ENCODE measurements around the gene SERPINI1. TPM values are rescaled to one million over a fixed set of nuclear protein-coding genes. Genes with fewer than 3 reads are reported as not detected.

SERPINI1 gene
- total and polyA plus RNA-seq, 3 donors from 2014 or later: 13.3 to 24.0 (median 17.6) TPM

DNA sequence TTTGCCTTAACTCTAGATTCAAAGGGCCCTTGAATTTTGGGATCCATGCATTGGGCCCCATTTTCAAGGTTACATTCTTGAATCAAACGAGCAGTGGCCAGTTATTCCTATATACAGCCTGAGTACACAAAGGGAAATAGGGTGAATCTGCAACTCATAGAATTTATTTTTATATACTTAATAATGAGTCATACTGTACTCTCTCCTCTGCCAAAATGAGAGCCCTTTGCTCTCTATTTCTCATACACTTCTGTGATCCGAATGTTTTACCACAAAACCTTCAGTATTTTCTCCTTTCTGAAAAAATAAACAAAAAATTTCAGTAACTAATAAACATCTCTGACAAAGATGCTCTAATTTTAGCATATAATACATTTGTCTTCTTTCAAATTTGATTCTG, 116.7 kb downstream of the SERPINI1 start:
- no peak overlapping the region for H3K27ac ChIP-seq
- H3K27me3 ChIP-seq: no peaks in the 10 kb centered on the region
- no peak overlapping the region for H3K4me3 ChIP-seq
- DNase-seq: no peak
- H3K4me1 ChIP-seq: no peaks in the 10 kb centered on the region
- H3K9me3 ChIP-seq: no peaks in the 10 kb centered on the region
- TF ChIP-seq POLR2A (IDR thresholded peaks at IDR 0.05): no peak
- TF ChIP-seq, protein P1, sequence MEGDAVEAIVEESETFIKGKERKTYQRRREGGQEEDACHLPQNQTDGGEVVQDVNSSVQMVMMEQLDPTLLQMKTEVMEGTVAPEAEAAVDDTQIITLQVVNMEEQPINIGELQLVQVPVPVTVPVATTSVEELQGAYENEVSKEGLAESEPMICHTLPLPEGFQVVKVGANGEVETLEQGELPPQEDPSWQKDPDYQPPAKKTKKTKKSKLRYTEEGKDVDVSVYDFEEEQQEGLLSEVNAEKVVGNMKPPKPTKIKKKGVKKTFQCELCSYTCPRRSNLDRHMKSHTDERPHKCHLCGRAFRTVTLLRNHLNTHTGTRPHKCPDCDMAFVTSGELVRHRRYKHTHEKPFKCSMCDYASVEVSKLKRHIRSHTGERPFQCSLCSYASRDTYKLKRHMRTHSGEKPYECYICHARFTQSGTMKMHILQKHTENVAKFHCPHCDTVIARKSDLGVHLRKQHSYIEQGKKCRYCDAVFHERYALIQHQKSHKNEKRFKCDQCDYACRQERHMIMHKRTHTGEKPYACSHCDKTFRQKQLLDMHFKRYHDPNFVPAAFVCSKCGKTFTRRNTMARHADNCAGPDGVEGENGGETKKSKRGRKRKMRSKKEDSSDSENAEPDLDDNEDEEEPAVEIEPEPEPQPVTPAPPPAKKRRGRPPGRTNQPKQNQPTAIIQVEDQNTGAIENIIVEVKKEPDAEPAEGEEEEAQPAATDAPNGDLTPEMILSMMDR (IDR thresholded peaks at IDR 0.05): no peak
- intact Hi-C loops (cut with DNase I; ENCODE audit: low total_unique reads): no loop called here
- WGBS, 2 donors: 52 to 54% methylated on average over 2 of the region's 2 CpGs
- H3K36me3 ChIP-seq (ENCODE audit: low read depth, missing control alignments): no peaks in the 10 kb centered on the region

DNA sequence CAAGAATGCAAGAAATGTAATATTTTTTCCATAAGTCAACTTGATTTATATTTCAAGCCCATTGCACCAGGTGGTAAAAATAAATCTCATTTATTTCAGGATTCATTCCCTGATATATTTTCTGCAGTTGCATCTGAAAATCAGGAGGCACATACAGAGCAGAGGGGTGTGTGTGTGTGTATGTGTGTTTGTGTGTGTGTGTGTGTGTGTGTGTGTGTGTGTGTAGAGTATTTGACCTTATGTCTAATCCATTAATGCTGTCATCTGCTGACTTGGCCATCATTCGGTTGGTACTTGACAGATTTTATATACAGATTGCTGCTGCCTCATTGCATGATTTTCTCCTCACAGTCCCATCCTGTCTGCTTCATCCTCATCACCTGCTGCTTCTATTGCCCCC, 118.5 kb downstream of the SERPINI1 start:
- no peak for DNase-seq
- H3K27me3 ChIP-seq: no peaks in the 10 kb centered on the region
- no peak overlapping the region for H3K4me3 ChIP-seq
- H3K9me3 ChIP-seq: no peaks in the 10 kb centered on the region
- H3K4me1 ChIP-seq: no peaks in the 10 kb centered on the region
- no peak overlapping the region for H3K27ac ChIP-seq
- WGBS, 2 donors: 33 to 89% methylated on average over 1 of the region's 1 CpG
- no peak for TF ChIP-seq POLR2A (IDR thresholded peaks at IDR 0.05)
- TF ChIP-seq, protein P1 (IDR thresholded peaks at IDR 0.05): no peak
- no peaks in the 10 kb centered on the region for H3K36me3 ChIP-seq (ENCODE audit: low read depth, missing control alignments)
- intact Hi-C loops (cut with DNase I; ENCODE audit: low total_unique reads): no loop called here

DNA sequence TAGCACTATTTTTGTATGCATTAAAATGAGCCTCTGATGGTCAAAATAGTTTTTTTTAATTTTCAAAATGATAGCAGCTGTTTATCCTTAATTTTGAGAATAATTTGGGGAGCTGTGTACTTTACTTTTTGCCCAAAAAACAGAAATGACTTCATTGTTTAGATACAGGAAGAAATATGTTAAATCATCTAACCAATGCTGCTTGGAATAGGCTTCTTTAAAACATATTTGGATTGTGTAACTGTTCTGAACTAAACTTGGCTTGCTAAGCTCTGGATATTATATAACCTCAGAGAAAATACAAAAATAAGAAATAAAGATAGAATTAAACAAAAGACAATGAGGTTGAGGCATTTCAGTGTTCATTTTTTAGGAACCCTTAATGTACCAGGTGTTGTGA, 119.3 kb downstream of the SERPINI1 start:
- DNase-seq: no peak
- no peaks in the 10 kb centered on the region for H3K36me3 ChIP-seq (ENCODE audit: low read depth, missing control alignments)
- intact Hi-C loops (cut with DNase I; ENCODE audit: low total_unique reads): no loop called here

DNA sequence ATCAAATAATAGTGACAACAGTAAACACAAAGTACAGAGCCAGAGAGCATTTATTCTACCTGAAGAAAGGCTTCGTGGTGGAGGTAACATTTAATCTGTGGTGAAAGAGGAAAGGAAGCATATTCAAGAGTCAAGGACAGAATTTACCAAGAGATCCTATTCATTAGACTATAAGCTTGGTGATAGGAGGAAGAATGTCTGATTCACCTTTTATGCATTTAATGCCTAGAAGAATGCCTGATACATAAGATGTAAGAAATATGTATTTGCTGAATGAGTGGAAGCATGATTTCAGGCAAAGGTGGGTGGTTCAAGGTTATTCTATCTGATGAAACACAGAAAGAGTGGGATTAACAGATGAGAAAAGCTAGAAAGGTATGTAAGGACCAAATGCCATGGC, 119.8 kb downstream of the SERPINI1 start:
- H3K4me1 ChIP-seq: no peaks in the 10 kb centered on the region
- no peaks in the 10 kb centered on the region for H3K27me3 ChIP-seq
- no peak overlapping the region for H3K27ac ChIP-seq
- intact Hi-C loops (cut with DNase I; ENCODE audit: low total_unique reads): no loop called here
- WGBS, 2 donors: 64 to 67% methylated on average over 1 of the region's 1 CpG
- TF ChIP-seq, protein P1 (IDR thresholded peaks at IDR 0.05): no peak
- TF ChIP-seq POLR2A (IDR thresholded peaks at IDR 0.05): no peak
- H3K36me3 ChIP-seq (ENCODE audit: low read depth, missing control alignments): no peaks in the 10 kb centered on the region
- H3K9me3 ChIP-seq: no peaks in the 10 kb centered on the region
- H3K4me3 ChIP-seq: no peak overlapping the region
- no peak for DNase-seq

More for the DNA sequence above, 119.3 kb downstream of the SERPINI1 start:
- H3K27me3 ChIP-seq: no peaks in the 10 kb centered on the region
- TF ChIP-seq POLR2A (IDR thresholded peaks at IDR 0.05): no peak
- TF ChIP-seq, protein P1 (IDR thresholded peaks at IDR 0.05): no peak
- H3K9me3 ChIP-seq: no peaks in the 10 kb centered on the region
- no peak overlapping the region for H3K27ac ChIP-seq
- H3K4me3 ChIP-seq: no peak overlapping the region
- H3K4me1 ChIP-seq: no peaks in the 10 kb centered on the region

DNA sequence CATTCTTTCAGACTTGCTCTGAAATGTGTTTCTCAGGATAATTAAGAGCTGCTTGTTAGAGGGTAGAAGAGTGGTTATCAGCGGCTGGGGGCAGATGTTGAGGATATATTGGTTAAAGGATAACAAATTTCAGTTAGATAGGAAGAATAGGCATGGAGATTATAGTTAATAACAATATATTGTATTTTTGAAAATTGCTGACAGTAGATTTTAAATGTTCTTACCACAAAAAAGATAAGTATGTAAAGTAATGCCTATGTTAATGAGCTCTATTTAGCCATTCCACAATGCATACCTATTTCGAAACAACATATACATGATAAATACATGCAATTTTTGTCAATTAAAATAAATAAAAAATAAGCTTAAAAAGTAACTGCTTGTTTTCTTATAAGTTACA, 123.3 kb downstream of the SERPINI1 start:
- intact Hi-C loops (cut with DNase I; ENCODE audit: low total_unique reads): no loop called here
- Histone ChIP-seq H3K27ac (no peak overlapping the region), H3K4me3 (no peak overlapping the region), H3K4me1 (no peaks in the 10 kb centered on the region), H3K27me3 (no peaks in the 10 kb centered on the region), H3K9me3 (no peaks in the 10 kb centered on the region), H3K36me3 (ENCODE audit: low read depth, missing control alignments) (no peaks in the 10 kb centered on the region)
- TF ChIP-seq POLR2A (IDR thresholded peaks at IDR 0.05): no peak
- TF ChIP-seq, protein P1 (IDR thresholded peaks at IDR 0.05): no peak
- no peak for DNase-seq
- WGBS, 2 donors: 90 to 92% methylated on average over 2 of the region's 2 CpGs

Measured in testis (tissue), 3 donors.